Astrocyte of the cerebellum (primary cell): ENCODE data around the gene RTN4.

Source experiments
- DNase-seq: peaks from one replicate; pipeline ENCODE4 v3.0.0-alpha.2; 2011; ENCODE audit warnings: low read depth
- H3K4me3 ChIP-seq: 2 replicates; pipeline ENCODE4 v1.5.1; 2011; ENCODE audit warnings: mild to moderate bottlenecking, low read depth, low read length, moderate library complexity
- CTCF ChIP-seq: IDR thresholded peaks from 2 replicates; pipeline ENCODE4 v1.5.1; 2012; ENCODE audit warnings: low read length, low read depth, moderate library complexity, mild to moderate bottlenecking; ENCODE audit errors: missing control alignments
- in situ Hi-C: cut with HindIII; loops from 2 replicates; pipeline ENCODE4 v1.10.0; 2017; ENCODE audit warnings: low sequenced_read_pairs

The RTN4 gene

GRCh38 chr2:54936766-54937165 is 113.5 kb downstream of the RTN4 start:
- TF ChIP-seq CTCF = no peak
- in situ Hi-C loops = no loop called here
- DNase-seq = no peak
- H3K4me3 ChIP-seq = no peak overlapping the region

GRCh38 chr2:54935389-54935788 is 114.9 kb downstream of the RTN4 start:
- in situ Hi-C loops = no loop called here
- TF ChIP-seq CTCF = no peak
- DNase-seq = no peak
- H3K4me3 ChIP-seq = no peak overlapping the region

DNA sequence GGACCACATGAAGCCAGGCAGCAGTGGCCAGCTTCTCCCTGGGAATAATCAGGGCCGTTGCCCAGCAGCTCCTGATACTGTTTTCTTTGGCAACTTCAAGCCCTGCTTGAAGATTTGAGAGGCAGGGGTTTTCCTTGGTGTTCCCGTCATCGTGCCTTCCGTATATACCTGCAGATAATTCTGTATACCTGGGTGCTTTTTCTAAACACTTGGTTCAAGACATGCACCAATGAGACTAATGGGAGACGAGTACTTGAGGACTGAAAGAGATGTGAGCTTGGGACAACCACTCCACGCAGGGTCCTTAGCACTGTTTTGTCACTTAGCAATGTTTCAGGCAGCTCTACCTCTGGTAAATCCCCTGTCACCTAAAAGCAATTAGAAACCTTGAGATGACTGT is 118.8 kb downstream of the RTN4 start:
- H3K4me3 ChIP-seq = no peak overlapping the region
- TF ChIP-seq CTCF = no peak
- no peak for DNase-seq
- in situ Hi-C loops = no loop called here

DNA sequence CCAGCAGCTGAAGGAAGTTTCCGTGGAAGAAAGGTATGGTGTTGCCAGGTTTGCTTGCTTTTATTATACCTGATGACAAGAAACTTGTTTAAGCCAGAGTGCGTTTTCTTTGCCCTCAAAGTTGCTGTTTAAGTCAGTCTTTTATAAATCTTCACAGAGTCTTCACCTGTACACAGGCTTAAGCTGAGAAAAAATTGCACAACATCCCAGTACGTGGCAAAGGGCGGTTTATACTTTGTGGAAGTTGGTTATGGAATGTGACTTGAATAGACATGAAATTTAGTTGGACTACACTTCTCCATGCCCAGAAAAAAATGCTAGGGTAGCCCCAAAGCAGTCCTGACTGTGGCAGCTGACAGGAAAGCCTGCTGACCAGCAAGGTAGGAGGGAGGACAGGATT is 121.5 kb downstream of the RTN4 start:
- no peak overlapping the region for H3K4me3 ChIP-seq
- no peak for TF ChIP-seq CTCF
- DNase-seq = no peak
- in situ Hi-C loops = no loop called here

- no peak overlapping the region for H3K4me3 ChIP-seq
- in situ Hi-C loops = no loop called here
- no peak for DNase-seq
- no peak for TF ChIP-seq CTCF
Observed at GRCh38 chr2:54927751-54928615, 122.3 kb downstream of the RTN4 start.

DNA sequence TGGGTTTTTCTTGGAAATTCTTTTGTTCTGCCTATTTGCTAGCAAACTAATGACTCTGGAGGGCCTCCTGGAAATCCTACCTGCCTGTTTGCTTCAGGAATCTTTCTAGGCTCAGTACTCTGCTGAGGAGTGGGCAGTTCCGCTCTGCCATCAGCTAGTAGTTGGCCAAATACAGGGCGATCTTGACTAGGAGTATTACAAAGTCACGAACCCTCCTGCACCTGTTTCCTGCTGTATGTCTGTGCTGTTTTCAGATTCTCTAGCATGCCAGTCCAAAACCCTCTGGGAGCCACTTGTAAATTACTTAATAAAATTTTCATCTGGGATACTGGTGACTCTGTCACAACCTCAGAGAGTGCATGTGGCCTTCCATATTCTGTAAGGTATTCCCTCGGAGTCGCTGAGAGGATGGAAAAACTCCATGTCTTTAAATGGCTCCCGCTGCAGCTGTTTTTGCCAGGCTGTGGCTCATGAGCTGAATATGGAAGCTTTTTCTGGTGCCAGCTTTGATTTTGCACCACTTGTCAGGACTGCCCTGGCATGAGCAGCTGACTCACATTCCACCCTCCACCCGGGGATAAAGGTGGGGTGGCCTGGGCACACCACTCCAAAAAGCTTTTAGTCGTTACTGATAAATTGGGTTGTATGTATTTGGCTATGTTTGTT is 123.0 kb downstream of the RTN4 start:
- TF ChIP-seq CTCF = no peak
- in situ Hi-C loops = no loop called here
- DNase-seq = no peak
- H3K4me3 ChIP-seq = no peak overlapping the region
